Stimulated activated CD4-positive, alpha-beta T cell treated with anti-CD3 and anti-CD28 coated beads, TNF-alpha, amount 100 ng/mL, for 4 hours (primary cell): ENCODE data around the gene RSPH1.
"Not testable (repeated sequence)": the region's sequence is repeated elsewhere in the genome, so short reads cannot be mapped to it uniquely, and the experiment has no call there.

Experiments
- DNase-seq, 3 experiments: peaks; one replicate each; pipeline ENCODE4 v3.0.0-alpha.2; 2020; ENCODE audit warnings: low read depth in 3 of 3

The RSPH1 gene

GRCh38 chr21:42489006-42489563, 6.9 kb downstream of the RSPH1 start:
- DNase-seq = no peak

DNA sequence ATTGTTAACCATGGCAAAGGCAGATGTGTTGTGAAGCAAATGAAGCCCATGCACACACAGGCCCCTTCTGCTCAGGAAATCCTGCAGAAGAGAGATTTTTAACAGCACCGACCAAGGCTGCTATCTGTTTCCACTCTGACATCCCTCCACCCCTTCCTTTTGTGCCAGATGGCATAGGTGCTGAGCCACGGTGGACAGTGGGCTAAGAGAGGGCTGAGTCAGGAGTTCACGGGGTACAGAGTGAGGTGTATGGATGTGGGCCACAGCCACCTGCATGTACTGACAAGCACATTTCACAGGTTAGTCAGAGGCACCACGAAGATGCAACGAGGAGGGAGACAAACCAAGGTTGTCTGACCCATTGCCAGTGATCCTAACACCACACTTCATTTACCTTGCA, 9.5 kb downstream of the RSPH1 start:
- no peak for DNase-seq

DNA sequence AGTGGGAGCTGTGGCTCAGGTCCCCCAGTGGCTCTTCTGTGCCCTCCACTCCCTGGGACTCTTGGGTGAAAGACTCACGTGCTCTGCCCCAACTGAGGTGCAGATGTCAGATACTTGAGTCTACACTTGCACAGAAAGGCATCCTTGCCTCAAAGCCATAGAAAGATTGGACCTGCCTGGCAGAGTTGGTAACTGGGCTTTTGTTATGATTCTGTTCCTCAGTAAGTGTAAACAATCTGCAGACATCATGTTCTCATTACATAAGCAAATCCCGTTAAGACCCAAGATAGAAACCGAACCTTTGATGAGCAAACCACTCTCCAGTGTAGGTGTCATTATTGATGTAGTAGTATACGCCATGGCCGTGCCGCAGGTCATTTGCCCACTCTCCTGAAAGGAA, 10.0 kb downstream of the RSPH1 start:
- DNase-seq = no peak

DNA sequence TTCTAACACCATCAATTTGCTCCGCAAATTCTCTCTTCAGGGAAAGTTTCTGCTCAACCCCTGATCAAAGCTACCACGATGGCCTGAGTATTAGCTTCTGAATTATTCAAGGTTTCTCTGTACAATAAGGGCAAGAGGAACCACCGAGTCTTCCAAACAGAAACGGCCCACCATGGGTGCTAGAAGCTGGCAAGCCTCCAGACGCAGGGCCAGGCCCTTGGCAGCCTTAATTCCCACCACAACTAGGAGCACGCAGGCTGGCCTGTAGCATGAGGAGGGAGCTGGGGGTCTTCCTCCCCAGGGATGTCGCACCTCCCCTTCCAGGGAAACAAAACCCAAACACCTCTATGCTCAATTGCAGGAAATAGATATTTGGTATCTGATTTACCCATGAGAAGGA, 11.1 kb downstream of the RSPH1 start:
- DNase-seq = no peak

- no peak for DNase-seq
These were observed 14.9 kb downstream of the RSPH1 start for GRCh38 chr21:42481169-42481568.

- no peak for DNase-seq
These were observed 15.3 kb downstream of the RSPH1 start for GRCh38 chr21:42480736-42481135.

DNA sequence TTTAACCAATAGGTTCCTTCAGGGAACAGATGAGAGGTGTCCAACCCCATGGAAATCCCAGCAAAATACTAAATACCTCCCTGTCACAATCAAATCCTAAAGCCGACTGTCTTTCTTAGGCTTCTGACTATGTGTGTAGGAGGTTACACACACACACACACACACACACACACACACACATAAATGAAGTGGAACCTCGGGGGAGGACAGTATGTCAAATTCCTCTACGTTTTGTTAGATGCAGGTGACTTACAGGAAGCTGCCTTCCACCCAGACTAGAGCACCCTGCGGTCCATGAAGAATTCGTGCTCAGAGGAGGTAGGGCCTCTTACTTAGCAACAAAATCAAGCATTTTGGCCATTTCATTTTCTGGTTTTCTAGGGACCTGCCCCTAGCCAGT, 16.4 kb downstream of the RSPH1 start:
- DNase-seq = no peak

GRCh38 chr21:42478504-42478903, 17.5 kb downstream of the RSPH1 start:
- no peak for DNase-seq

DNA sequence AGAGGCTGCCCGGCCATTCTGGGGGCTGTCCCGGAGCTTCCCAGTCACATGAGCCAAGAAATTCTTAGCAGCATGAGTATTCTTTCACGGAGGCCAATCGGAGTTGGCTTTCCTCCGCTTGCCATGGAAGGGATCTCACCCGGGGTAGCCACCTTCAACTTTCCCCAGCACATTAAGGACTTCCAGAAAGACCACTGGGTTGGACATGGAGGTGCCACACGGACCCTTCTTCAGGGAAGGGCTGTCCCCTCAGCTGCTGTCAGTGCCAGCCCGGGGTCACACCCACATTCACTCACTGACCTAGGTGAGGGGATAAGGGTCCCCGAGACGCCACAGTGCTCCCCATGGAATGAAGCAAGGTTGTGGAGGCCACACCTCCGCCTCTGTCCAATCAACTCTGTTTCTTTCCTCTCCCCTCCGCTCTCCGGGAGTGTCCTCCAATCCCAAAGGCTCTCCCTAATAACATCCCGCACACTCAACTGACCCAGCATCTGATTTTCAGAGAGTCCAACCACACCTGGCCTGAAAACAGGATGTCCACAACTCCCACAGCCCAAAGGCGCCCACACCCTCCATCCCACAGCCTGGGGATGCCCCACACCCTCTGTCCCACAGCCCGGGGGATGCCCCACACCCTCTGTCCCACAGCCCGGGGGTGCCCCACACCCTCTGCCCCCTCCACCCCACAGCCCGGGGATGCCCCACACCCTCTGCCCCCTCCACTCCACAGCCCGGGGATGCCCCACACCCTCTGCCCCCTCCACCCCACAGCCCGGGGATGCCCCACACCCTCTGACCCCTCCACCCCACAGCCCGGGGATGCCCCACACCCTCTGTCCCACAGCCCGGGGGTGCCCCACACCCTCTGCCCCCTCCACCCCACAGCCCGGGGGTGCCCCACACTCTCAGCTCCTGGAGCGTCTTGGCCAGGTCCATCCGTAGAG, 19.4 kb downstream of the RSPH1 start:
- DNase-seq = no peak

- DNase-seq = no peak
These were observed 20.3 kb downstream of the RSPH1 start for GRCh38 chr21:42475526-42476387.

DNA sequence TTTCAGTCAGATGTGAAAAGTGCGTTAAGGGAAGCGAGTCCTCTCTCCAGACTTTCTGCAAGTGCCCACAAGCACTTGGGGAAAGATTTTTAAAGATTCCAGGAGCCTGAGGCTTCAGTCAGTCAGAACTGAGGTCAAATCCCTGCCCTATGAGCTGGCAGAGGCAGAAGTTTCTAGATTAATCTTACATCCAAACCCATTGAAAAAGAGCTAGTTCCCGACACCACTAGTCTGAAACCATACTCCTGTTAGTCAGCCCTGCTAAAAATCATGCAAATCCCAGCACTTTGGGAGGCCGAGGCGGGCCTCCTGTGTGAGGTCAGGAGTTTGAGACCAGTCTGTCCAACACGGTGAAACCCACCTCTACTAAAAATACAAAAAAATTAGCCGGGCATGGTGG, 21.0 kb downstream of the RSPH1 start:
- DNase-seq = no peak

- DNase-seq = no peak
These were observed 21.8 kb downstream of the RSPH1 start for GRCh38 chr21:42474043-42474831.

DNA sequence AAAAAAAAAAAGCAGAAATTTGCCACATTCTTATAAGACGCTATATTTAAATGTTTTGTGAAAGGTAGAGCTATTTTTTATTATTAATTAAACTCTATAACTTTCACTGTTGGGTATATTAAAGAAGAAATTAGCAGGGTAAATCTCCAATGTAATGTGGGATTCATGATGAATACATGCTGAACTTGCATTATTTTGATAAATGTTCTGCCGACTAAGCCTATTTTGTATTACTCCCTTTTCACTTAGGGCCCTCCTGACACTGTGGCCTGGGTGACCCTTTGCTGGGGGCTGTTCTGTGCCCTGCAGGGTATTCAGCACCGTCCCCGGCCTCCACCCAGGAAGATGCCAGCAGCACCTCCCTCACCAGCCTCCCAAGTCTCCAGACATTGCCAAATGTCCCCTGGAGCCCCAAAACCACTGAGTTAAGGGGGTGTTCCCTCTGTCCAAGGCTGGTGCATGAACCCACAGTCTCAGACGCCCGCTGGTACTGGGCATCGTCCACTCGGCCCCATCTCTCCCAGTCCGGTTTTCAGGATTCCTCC, 22.5 kb downstream of the RSPH1 start:
- DNase-seq = no peak

DNA sequence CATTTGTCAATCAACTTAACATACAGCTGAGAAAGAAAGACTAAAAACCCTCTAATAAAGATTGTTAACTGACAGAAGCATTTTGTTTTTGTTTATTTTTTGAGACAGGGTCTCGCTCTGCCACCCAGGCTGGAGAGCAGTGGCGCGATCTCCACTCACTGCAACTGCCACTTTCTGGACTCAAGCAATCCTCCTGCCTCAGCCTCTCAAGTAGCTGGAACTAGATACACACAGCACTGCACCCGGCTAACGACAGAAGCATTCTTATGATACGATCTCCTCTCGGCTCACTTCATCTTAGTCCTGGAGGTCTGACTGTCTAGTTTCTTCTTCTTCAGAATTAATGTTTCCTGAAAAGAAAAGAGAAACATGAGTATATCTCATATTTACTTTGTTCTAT, 23.5 kb downstream of the RSPH1 start:
- DNase-seq = no peak

DNA sequence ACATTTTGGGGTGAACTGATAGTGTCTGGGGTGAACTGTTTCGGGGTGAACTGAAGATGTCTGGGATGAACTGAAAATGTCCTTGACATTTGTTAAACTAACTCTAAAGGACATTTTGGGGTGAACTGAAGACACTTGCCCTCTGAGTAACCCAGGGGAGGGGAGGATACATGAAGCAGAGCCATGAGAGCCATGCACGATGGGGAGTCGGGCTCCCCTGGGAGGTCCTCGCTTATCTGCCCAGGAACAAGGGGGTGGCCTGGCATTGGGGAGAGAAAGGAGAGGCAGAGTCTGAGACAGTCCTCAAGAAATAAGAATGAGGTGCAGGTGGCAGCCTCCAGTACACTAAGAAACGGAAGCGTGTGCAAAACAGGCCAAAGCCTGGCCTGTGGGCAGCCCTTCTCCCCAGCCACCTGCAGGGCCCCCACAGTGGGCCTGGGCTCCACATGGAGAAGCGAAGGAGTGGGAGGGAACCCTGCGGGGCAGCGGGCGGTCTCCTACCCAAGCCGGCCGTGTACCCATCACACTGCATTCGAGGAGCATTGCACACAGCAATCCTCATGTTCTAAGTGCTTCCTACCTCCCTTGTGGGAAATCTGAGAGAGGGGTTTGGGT, 24.2 kb downstream of the RSPH1 start:
- no peak for DNase-seq

DNA sequence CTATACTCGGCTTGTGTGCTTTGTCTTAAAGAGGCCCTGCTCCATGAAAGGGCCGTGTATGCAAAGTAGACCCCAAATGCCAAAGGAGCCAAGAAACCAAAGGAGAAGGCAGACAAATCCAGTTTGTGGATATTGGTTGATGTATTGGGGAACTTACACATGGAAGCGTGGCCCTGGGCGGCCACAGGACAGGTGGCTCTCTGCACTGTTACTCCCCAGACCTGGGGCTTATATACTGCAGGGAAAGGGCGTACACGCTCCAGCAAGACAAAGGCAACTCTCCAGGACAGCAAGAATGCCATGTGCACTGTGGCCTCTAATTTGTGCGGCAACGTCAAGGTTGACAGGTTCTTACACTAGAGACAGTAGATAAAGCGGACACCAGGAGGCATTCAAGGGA, 24.8 kb downstream of the RSPH1 start:
- DNase-seq = no peak

- DNase-seq = not testable (repeated sequence)
These were observed 26.3 kb downstream of the RSPH1 start for GRCh38 chr21:42469726-42470125.

GRCh38 chr21:42469272-42469671, 26.8 kb downstream of the RSPH1 start:
- no peak for DNase-seq

GRCh38 chr21:42468491-42469131, 27.4 kb downstream of the RSPH1 start:
- DNase-seq = no peak
